Measurements from ENCODE around the gene LDLRAD1.
"Not testable (repeated sequence)": the region's sequence is repeated elsewhere in the genome, so short reads cannot be mapped to it uniquely, and the experiment has no call there.

The LDLRAD1 gene, protein sequence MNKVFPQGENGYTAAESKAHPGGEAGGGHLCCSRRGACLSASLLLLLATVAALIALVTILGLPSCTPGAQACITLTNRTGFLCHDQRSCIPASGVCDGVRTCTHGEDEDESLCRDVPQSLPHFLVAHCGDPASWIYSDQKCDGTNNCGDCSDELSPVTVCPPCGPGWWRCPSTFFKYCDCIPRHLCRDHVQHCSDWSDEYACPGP

GRCh38 chr1:54017979-54018378, at the start of gene LDLRAD1:
TSS of gene LDLRAD1 (minus strand) at chr1:54018186. CDS start at chr1:54018112, 74 bp downstream.
- Mint-ChIP-seq H3K36me3 (no peaks in the 10 kb centered on the region), H3K4me3 (no peak within 1 kb of the TSS), H3K27ac (peak within 1 kb of the TSS; percentile 30), H3K27me3 (no peaks in the 10 kb centered on the region), H3K4me1 (no peaks in the 10 kb centered on the region), H3K9me3 (no peaks in the 10 kb centered on the region)

DNA sequence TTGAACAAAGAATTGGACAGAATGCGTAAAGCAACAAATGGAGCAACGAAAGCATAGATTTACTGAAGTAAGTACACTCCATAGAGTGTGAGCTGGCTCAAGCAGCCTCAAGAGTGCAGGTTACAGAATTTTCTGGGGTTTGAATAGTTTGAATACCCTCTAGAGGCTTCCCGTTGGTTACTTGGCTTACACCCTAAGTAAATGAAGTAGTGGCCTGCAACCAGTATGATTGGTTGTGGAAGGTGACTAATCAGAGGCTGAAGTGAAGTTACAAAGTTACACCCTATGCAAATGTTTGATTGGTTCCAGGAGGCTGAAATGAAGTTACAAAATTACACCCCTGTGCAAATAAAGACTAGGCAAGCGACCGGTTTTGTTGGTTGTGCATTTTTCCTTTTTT, 46.3 kb upstream of the LDLRAD1 start:
- H3K4me1 Mint-ChIP-seq = peaks cover 13% of the 10 kb centered on the region
- H3K4me3 Mint-ChIP-seq = no peak overlapping the region
- H3K36me3 Mint-ChIP-seq = no peaks in the 10 kb centered on the region
- no peaks in the 10 kb centered on the region for H3K27me3 Mint-ChIP-seq
- H3K9me3 Mint-ChIP-seq = no peaks in the 10 kb centered on the region
- H3K27ac Mint-ChIP-seq = no peak overlapping the region

DNA sequence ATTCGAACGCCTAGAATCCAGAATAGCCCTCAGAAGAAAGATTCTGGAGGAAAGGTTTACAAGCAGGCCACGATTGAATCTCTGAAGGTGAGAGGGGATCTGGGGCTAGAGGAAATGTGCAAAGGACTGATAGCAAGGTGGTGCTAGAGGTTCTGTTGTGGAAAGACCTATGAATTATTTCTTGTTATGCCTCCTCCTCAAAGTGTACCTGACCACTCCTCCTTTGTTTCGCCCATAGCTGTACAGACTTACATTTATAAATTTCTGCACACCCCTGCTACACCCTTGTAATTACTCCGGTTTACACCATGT, 36.4 kb upstream of the LDLRAD1 start:
- H3K9me3 Mint-ChIP-seq = no peaks in the 10 kb centered on the region
- H3K4me1 Mint-ChIP-seq = peaks cover 47% of the 10 kb centered on the region
- H3K27ac Mint-ChIP-seq = peak overlapping the region; percentile 76
- H3K36me3 Mint-ChIP-seq = peaks cover 8% of the 10 kb centered on the region
- no peaks in the 10 kb centered on the region for H3K27me3 Mint-ChIP-seq
- no peak overlapping the region for H3K4me3 Mint-ChIP-seq

DNA sequence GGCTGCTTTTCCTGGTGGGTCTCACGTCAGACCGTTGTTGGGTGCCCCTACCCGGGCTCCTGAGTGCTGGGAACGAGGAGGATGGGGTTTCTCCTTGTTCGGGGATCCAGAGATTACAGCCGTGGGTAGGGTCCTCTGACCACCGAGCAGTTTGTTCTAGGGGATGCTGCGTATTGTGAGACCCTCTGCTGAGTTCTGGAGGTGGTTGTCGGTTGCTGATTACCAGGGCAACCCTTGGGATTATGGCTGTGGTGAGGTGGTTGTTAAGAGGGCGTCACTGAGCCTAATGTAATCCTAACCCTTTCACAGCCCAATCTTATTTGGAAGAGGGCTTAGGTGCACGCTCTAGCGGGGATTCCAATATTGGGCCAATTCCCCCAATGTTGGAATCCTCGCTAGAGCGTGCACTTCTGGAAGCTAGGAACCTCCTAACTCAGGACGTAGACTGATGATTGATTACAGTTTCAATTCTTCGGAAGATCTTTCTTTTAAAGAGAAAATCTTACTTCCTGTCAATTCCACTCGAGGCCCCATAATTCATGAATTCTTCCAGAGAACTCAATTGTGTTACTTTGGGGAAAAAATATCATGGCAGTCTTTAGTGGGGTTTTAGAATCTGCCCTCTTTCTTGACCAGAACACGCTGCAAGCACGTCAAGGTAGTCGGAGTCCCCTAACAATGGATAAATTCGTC, 35.9 kb upstream of the LDLRAD1 start:
- no peaks in the 10 kb centered on the region for H3K27me3 Mint-ChIP-seq
- peaks cover 8% of the 10 kb centered on the region for H3K36me3 Mint-ChIP-seq
- H3K4me1 Mint-ChIP-seq = peaks cover 48% of the 10 kb centered on the region
- no peaks in the 10 kb centered on the region for H3K9me3 Mint-ChIP-seq
- no peak overlapping the region for H3K4me3 Mint-ChIP-seq
- H3K27ac Mint-ChIP-seq = peak overlapping the region; percentile 76

GRCh38 chr1:54052934-54053744, 35.2 kb upstream of the LDLRAD1 start, which contains the start of the genes TCEANC2 and TMEM59:
TSS of gene TCEANC2 (plus strand) at chr1:54053608. CDS start at chr1:54054423, 815 bp downstream.
TSS of gene TMEM59 (minus strand) at chr1:54053204. CDS start at chr1:54053188, 16 bp downstream.
- H3K27me3 Mint-ChIP-seq = no peaks in the 10 kb centered on the region
- no peak within 1 kb of the TSS for H3K4me3 Mint-ChIP-seq
- peaks cover 8% of the 10 kb centered on the region for H3K36me3 Mint-ChIP-seq
- H3K4me1 Mint-ChIP-seq = peaks cover 50% of the 10 kb centered on the region
- H3K27ac Mint-ChIP-seq = peak within 1 kb of the TSS; percentile 76
- H3K9me3 Mint-ChIP-seq = no peaks in the 10 kb centered on the region

DNA sequence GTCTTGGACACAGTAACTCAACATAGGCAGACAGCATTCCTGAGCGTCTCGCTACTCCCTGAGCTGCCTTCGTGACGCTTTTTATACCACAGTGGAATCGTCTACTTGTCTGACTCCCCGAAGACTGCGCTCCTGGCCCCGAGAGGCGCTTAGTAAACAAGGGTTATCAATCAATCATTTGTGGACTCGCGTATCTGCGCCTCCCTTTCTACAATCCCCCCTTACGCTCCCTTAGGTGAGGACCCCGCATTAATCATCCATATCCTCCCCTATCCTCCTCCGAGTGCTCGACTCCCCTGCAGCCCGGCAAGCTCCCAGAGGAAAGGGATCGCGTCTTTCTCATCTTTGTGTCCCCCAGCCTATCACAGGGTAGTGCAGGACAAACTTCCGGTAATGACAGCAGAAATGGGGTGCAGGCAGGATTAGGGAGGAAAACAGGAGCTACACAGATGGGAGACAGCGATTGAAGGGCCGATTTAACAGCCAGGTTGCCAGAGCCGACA, 34.5 kb upstream of the LDLRAD1 start:
- Mint-ChIP-seq H3K36me3 (peaks cover 4% of the 10 kb centered on the region), H3K4me1 (peaks cover 50% of the 10 kb centered on the region), H3K4me3 (no peak overlapping the region), H3K9me3 (no peaks in the 10 kb centered on the region), H3K27ac (no peak overlapping the region), H3K27me3 (no peaks in the 10 kb centered on the region)

DNA sequence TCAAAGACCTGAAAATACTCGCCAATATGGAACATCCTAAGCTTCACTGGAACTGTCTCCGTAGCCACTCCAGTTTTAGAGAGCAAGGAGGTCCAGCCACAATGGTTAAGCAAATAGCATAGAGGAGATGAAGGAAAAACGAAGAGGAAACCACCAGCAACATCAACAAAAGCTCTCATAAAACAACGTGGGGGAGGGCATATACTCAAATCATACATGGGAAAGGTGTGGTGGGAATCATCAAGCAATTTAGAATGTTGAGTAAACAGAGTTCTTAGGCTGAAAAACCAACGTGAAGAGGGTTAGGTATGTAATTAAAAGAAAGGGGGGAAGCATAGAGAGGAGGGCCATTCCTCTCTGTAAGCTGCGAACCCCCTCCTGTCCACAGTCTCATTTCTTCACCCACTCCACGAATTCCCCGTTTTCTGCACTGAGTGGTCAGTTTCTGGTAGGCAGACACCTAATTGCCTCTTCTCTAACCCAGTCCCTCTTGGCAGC, 34.0 kb upstream of the LDLRAD1 start:
- no peak overlapping the region for H3K27ac Mint-ChIP-seq
- peaks cover 1% of the 10 kb centered on the region for H3K36me3 Mint-ChIP-seq

GRCh38 chr1:54050435-54050834, 32.4 kb upstream of the LDLRAD1 start:
- H3K27me3 Mint-ChIP-seq, H3K27ac Mint-ChIP-seq, H3K9me3 Mint-ChIP-seq, H3K36me3 Mint-ChIP-seq: not testable (repeated sequence)
- Mint-ChIP-seq H3K4me3 (peak overlapping the region; percentile 36), H3K4me1 (peaks cover 51% of the 10 kb centered on the region)

More for the DNA sequence above, 34.0 kb upstream of the LDLRAD1 start:
- no peaks in the 10 kb centered on the region for H3K9me3 Mint-ChIP-seq
- H3K4me1 Mint-ChIP-seq = peaks cover 50% of the 10 kb centered on the region
- H3K27me3 Mint-ChIP-seq = no peaks in the 10 kb centered on the region
- no peak overlapping the region for H3K4me3 Mint-ChIP-seq

DNA sequence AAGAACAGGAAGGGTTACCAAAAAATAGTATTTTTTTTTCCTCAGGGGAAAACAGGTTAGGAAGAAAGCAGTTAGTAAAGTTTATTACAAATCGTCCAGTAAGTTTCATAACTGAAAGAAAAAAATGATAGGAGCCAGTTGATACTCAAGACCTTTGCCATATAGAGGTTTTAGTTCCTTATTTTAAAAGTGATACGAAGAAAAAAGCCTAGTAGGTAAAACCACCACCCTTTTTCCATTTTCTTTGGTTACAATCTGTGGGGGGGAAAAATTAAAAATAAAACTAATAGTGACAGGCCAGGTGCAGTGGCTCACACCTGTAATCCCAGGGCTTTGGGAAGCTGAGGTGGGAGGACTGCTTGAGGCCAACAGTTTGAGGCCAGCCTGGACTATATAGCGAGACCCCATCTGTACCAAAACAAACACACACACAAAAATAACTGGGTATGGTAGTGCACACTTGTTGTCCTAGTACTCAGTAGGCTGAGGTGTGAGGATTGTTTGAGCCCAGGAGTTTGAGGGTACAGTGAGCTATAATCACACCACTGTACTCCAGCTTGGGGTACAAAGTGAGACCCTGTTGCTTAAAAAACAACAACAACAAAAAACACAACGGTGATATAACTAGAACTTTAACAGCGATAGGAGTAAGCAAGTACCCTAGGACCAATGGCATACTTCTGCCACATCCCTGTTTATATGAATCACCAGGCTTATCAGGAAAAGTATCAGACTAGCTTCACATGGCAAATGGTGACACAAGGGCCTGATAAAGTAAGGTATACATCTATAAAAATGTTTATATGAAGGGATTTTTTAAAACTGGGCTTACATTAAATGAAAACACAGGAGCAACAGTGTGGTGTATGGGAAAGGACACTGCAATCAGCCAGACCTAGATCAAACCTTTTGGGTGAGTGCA, 29.7 kb upstream of the LDLRAD1 start:
- peaks cover 5% of the 10 kb centered on the region for H3K36me3 Mint-ChIP-seq
- no peaks in the 10 kb centered on the region for H3K9me3 Mint-ChIP-seq
- peaks cover 45% of the 10 kb centered on the region for H3K4me1 Mint-ChIP-seq
- peak overlapping the region; percentile 70 for H3K27ac Mint-ChIP-seq
- H3K27me3 Mint-ChIP-seq = no peaks in the 10 kb centered on the region
- H3K4me3 Mint-ChIP-seq = no peak overlapping the region

DNA sequence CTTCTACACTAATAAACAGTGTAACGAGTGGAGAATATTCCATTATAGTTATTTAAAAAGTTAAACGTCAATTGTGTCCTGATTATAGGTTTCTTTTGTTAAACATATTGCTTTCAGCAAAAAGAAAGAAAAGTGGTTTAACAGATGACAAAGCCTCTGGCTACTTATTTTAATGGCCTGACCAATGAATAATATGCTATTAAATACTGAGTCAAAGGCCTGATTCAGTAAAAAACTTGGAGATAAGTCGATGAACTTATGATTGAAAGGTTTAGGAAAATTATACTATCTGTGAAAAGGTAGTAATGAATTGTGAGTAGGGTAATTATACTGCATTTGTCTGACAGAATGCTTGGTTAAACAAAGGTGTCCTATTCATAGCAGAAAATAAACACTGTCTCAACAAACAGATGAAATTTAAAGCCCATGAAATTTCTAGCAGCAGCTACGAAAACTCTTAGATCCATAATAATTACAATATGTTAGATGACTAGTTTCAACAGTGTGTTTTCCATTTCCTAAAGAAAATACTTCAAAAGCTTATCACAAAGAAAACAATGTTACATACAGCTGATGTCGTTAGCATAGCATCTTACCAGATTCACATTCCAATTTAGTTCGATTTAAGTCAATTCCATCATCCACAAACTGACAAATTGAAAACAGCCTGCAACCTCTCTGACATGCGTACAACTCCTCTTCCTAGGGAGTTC, 28.8 kb upstream of the LDLRAD1 start:
- Mint-ChIP-seq H3K4me1 (peaks cover 45% of the 10 kb centered on the region), H3K27me3 (no peaks in the 10 kb centered on the region), H3K9me3 (no peaks in the 10 kb centered on the region), H3K27ac (peak overlapping the region; percentile 80), H3K36me3 (peaks cover 5% of the 10 kb centered on the region), H3K4me3 (no peak overlapping the region)

- peaks cover 6% of the 10 kb centered on the region for H3K36me3 Mint-ChIP-seq
- no peak overlapping the region for H3K4me3 Mint-ChIP-seq
- H3K27ac Mint-ChIP-seq = peak overlapping the region; percentile 88
- H3K4me1 Mint-ChIP-seq = peaks cover 45% of the 10 kb centered on the region
- H3K9me3 Mint-ChIP-seq = no peaks in the 10 kb centered on the region
- no peaks in the 10 kb centered on the region for H3K27me3 Mint-ChIP-seq
Observed at GRCh38 chr1:54045496-54045895, 27.5 kb upstream of the LDLRAD1 start.

DNA sequence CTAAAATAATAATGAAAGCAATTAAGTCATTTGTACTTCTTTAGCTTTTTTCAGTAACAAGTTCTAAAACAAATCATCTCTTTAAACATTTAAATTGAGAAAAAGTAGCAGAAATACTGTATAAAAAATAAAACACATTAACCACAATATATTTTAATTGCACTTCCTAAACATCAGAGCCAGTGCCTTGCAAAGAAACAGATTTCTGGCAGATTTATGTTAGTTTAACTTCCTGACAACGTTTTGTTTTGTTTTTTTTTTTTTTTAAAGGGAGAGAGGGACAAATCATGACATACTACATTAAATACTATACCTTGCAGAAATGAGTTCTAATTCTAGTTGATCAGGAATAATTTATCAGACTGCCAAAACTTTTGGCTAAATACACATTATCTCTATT, 23.8 kb upstream of the LDLRAD1 start:
- Mint-ChIP-seq H3K4me1 (peaks cover 19% of the 10 kb centered on the region), H3K4me3 (no peak overlapping the region), H3K36me3 (peaks cover 6% of the 10 kb centered on the region), H3K27me3 (no peaks in the 10 kb centered on the region), H3K9me3 (no peaks in the 10 kb centered on the region), H3K27ac (peak overlapping the region; percentile 68)

- peaks cover 8% of the 10 kb centered on the region for H3K36me3 Mint-ChIP-seq
- H3K4me3 Mint-ChIP-seq = no peak overlapping the region
- no peaks in the 10 kb centered on the region for H3K4me1 Mint-ChIP-seq
- no peaks in the 10 kb centered on the region for H3K9me3 Mint-ChIP-seq
- peak overlapping the region; percentile 42 for H3K27ac Mint-ChIP-seq
- H3K27me3 Mint-ChIP-seq = no peaks in the 10 kb centered on the region
Observed at GRCh38 chr1:54037476-54037875, 19.5 kb upstream of the LDLRAD1 start.

All from activated naive CD4-positive, alpha-beta T cell treated with anti-CD3 and anti-CD28 coated beads, Interleukin-2, amount 50 U/mL, for 24 hours (primary cell).